Epithelial cell of esophagus (primary cell): Measurements from ENCODE around the gene EIF2AK2.
A peak's percentile ranks its signal among the peaks of the same experiment; 100 is the strongest.

Experiments
- DNase-seq: peaks from one replicate; pipeline ENCODE4 v3.0.0; 2010; ENCODE audit warnings: low read depth
- H3K4me3 ChIP-seq: 2 replicates; pipeline ENCODE4 v1.5.1; 2011; ENCODE audit warnings: mild to moderate bottlenecking, low read length, control low read depth
- CTCF ChIP-seq: IDR thresholded peaks from 2 replicates; pipeline ENCODE4 v1.5.1; 2011; ENCODE audit warnings: low read depth, mild to moderate bottlenecking, low read length, control low read depth, inconsistent platforms; ENCODE audit not compliant: insufficient read depth; ENCODE audit errors: missing control alignments

The EIF2AK2 gene

GRCh38 chr2:37084797-37085196 is 72.0 kb downstream of the EIF2AK2 start:
- DNase-seq: no peak
- no peak for TF ChIP-seq CTCF
- H3K4me3 ChIP-seq: peak overlapping the region; percentile 99

GRCh38 chr2:37083873-37084794 is 72.6 kb downstream of the EIF2AK2 start, which contains the start of the genes GPATCH11 and HEATR5B:
GPATCH11 (plus strand) TSS chr2:37084518; CDS start chr2:37088382, 3,864 bp downstream.
HEATR5B (minus strand) TSS chr2:37084372; CDS start chr2:37083414, 958 bp downstream.
- peak; percentile 98 for DNase-seq
- no peak for TF ChIP-seq CTCF
- peak within 1 kb of the TSS; percentile 99 for H3K4me3 ChIP-seq

GRCh38 chr2:37080689-37081088 is 76.1 kb downstream of the EIF2AK2 start:
- no peak overlapping the region for H3K4me3 ChIP-seq

GRCh38 chr2:37080266-37080665 is 76.5 kb downstream of the EIF2AK2 start:
- no peak for DNase-seq
- no peak overlapping the region for H3K4me3 ChIP-seq
- no peak for TF ChIP-seq CTCF

More at GRCh38 chr2:37080689-37081088, 76.1 kb downstream of the EIF2AK2 start:
- no peak for TF ChIP-seq CTCF
- no peak for DNase-seq

GRCh38 chr2:37070931-37071330 is 85.8 kb downstream of the EIF2AK2 start:
- TF ChIP-seq CTCF: no peak
- DNase-seq: no peak
- no peak overlapping the region for H3K4me3 ChIP-seq

GRCh38 chr2:37068686-37069085 is 88.1 kb downstream of the EIF2AK2 start:
- DNase-seq: no peak
- no peak for TF ChIP-seq CTCF
- no peak overlapping the region for H3K4me3 ChIP-seq
